ENCODE data around the gene TUBGCP2.
A peak's percentile ranks its signal among the peaks of the same experiment; 100 is the strongest.
"Not testable (repeated sequence)": the region's sequence is repeated elsewhere in the genome, so short reads cannot be mapped to it uniquely, and the experiment has no call there.

TUBGCP2 gene

GRCh38 chr10:133278577-133279265 lies 30.0 kb downstream of the TUBGCP2 start:
- peak in 3 of 14 donors; percentile 27 to 59 (median 34) for DNase-seq

GRCh38 chr10:133277993-133278576 lies 30.6 kb downstream of the TUBGCP2 start:
- DNase-seq, result no peak

DNA sequence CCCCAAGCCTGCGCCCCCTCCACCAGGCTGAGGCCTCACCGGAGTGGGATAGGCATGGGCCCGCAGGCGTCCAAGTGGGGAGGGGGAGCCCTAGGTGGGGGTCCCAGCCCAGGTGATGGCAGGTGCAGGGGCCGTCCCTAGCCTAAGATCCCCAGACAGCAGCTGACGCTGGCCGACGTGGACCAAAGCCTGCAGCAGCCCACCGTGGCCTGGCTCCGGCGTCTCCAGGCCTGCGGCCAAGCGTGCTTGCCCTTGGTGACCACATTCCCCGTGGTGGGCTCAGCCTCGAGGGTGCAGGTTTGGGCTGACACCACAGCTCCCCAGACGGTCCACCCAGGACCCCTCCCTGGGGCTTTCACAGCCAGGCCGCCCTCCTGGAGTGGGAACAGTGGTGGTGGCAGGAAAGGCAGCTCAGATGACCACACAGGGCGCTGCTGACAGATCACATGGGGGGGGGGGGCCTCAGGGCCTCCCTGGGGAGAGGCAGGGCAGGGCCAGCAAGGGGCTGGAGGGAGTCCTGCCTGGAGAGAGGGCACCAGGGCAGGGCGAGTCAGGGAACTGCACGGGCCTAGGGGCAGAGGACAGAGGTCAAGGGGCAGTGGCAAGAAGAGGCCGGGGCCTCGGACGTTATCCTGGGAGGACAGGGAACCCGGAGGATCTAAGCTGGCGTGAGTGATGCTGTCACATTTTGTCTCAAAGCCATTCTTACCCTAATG lies 31.2 kb downstream of the TUBGCP2 start:
- DNase-seq, result no peak

- DNase-seq, result no peak
Observed at GRCh38 chr10:133276435-133277201, 32.1 kb downstream of the TUBGCP2 start, which contains the start of gene ADAM8. TSS of gene ADAM8 (minus strand) at chr10:133276868. CDS start at chr10:133276817, 51 bp downstream.

DNA sequence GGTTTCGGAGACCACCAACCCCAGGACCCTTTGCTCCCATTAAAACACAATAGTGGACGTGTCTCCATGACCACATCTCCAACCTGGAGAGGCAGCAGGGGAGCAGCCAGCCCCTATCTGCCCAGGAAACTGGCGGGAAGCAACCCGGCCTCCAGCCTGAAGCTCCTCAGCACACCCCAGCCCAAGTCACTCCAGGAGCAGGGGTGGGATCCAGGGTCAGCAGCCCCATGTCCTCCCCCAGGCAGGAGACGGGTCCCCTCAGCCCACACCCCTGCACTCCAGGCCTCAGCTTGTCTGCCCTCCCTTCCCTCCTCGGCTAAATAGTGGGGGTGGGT lies 32.6 kb downstream of the TUBGCP2 start:
- DNase-seq, result no peak

DNA sequence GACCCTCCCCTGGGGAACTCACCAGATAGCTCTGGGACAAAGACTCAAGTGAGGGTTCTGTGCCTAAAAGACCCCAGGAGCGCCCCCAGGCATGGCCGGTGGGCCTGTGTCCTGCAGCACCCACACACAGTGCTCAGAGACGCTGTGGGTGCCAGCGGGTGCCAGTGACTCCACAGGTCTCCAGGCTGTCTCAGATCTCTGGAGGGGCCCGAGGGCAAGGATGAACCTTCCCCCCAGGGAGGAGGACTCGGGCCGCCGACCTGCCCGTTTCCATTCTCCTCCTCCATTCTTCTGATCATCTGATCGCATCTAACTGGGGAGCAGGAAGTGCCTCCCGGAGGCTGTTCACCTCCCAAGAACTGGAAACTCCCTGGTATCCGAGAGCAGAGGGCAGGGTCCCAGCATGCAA lies 33.0 kb downstream of the TUBGCP2 start:
- DNase-seq, result no peak

GRCh38 chr10:133274751-133275683 lies 33.7 kb downstream of the TUBGCP2 start:
- no peak for DNase-seq

DNA sequence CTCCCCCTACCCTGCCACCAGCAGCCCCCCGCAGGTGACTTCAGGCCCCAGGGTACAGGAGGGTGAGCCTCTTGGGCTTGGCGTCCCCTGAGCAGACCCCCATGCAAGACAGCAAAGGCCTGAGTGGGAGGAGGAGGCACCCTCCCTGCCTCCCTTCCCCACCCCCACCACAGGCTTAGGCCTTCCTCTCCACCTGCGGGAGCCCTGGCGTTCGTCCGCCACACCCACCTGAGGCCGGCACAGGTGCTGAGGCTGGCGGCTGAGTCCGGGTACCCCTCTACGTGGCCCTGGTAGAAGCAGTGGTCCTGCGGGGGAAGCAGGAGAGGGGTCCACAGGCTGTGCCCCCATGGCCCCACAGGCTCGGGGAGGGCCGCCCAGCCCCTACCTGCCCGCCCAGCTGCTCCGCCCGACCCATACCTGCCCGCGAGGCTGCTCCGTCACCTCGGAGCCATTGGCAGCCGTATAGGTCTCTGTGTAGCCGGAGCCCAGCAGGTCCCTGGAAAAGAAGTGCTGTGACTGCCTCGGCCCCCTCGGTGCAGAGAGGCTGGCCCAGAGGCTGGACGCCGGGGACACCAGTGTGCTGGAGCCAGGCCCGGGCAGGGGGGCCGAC lies 35.0 kb downstream of the TUBGCP2 start:
- no peak for DNase-seq

DNA sequence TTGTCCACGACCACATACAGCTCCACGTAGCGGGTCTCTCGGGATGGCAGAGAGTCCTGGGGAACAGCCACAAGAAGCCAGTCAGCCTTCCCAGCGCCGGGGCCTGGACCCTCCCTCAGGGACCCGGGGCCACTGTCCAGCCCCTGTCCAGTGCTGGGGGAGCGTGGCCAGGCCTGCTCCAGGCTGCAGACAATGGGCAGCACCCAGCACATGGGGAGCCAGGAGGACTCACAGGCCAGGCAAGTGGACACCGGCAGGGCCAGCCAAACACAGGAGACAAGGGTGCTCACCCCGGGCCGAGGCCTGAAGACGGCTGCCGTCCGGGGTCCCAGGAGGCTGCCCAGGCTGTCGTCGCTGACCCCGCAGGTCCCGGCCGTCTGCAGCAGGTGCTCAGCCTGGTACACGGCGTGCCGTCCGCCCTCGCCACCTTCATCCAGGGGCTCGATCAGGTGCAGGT lies 35.7 kb downstream of the TUBGCP2 start:
- no peak for DNase-seq

GRCh38 chr10:133272301-133272963 lies 36.2 kb downstream of the TUBGCP2 start:
- DNase-seq, result no peak

DNA sequence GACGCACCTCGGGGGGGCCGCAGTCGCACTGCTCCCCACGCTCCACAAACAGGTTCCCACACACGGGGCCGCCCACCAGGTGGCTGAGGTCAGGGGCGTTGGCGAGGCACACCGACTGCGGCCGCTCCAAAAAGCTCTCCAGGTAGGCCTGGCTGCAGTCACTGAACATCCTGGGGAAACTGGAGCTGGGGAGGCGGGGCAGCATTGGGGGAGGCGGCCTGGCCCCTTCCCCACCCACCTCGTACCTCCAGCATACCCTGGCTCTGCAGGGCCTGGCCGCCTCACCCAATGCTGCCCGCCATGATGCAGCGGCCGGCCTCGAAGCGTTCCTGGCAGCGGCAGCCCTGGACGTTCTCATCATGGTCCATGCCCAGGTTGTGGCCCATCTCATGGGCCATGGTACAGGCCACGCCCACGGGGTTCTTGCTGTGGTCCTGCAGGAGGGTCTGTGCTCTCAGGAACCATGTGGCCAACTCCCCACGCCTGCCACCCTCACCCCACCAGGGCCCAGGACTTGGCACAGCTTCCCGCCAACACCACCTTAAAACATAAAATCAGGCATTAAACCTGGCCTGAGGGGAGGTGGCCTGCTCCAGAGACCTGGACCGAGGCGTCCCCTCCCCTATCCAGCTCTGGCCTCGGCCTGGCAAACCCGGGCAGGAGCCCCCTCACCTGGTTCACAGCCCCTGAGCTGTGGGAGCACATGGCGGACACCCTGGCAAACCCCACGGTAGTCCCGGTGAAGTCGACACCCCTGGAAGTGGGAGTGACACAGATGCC lies 37.0 kb downstream of the TUBGCP2 start:
- no peak for DNase-seq

GRCh38 chr10:133270773-133271297 lies 37.8 kb downstream of the TUBGCP2 start:
- no peak for DNase-seq

DNA sequence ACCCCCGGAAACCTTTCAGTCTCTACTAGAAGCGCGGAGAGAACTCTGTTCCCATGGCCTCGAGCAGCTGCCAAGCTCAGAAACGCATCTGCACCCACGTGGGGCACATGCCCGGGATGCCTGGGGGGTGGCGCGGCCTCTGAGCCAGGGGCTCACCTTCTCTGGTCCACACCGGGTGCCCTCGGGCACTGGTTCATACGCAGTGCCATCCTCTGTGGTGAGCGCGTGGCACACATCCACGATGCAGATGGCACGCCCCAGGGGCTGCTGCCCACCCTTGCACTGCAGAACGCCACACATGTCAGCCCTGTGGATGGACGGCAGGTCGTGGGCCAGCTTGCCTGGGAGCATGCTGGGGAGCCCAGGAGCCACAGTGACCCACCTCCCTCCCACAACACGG lies 38.5 kb downstream of the TUBGCP2 start:
- DNase-seq, result no peak

GRCh38 chr10:133269367-133269766 lies 39.3 kb downstream of the TUBGCP2 start:
- DNase-seq, result no peak

- no peak for DNase-seq
Observed at GRCh38 chr10:133268532-133268931, 40.1 kb downstream of the TUBGCP2 start.

DNA sequence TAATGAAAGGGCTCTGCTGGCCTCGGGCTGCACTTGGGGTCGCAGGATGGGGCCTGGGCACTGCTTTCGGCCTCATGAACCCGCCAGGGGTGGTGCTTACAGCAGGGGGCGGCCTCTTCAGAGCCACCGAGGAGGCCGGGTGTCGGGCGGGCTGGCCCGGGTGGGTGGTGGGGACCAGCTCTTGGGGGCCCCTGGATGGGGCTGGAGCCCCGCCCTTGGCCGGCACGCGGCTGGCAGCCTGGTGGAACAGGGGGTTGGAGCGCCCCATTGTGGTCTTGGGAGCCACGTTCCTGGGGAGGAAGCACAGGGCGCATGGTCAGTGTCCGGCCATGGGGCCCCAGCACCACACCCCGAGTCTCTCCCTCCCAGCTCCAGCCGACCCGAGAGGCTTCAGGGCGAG lies 40.8 kb downstream of the TUBGCP2 start:
- DNase-seq, result no peak

DNA sequence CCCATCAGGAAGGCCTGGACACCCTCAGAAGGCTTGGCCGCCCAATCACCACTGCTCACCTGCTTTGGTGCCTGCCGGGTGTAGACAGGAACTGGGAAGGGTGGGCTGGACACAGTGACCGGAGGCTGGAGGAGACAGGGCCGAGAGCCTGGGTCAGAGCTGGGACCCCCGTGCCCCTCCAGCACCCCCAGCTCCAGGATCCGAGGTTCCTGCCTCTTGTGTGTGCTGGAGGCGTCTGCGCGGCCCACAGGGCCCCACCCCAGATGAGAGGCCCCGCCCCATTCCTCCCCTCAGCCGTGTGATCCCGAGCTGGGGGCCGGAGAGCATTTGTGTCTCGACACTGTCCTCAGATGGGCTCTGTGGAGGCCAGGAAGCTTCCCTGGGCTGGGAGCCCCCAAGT lies 41.4 kb downstream of the TUBGCP2 start:
- no peak for DNase-seq

GRCh38 chr10:133266056-133266795 lies 42.4 kb downstream of the TUBGCP2 start:
- DNase-seq, result no peak

- DNase-seq, result not testable (repeated sequence)
Observed at GRCh38 chr10:133265052-133265451, 43.6 kb downstream of the TUBGCP2 start.

Measured in C1 segment of cervical spinal cord (tissue), 14 donors.